MCF 10A (cell line): ENCODE results near the gene RPH3AL. TPM values are rescaled to one million over a fixed set of nuclear protein-coding genes. Genes with fewer than 3 reads are reported as not detected.
"Not testable (repeated sequence)": the region's sequence is repeated elsewhere in the genome, so short reads cannot be mapped to it uniquely, and the experiment has no call there.

Experiments
- BruUV-seq: library from RNA; stranded (reverse); fragments of 400-500 nt; replicated peaks from 2 replicates; lab custom pipeline; 2021; lab: Mats Ljungman, UMichigan
- CTCF ChIA-PET: fragments of 300-600 bp; sonication (Branson Sonifier 250); formaldehyde crosslinking; extraction: SDS; loops from one replicate; lab custom pipeline; 2021; ENCODE audit warnings: antibody characterized with exemption, inconsistent platforms; lab: Yijun Ruan, JAX
- POLR2A ChIA-PET: fragments of 300-600, 350-650 bp; sonication (Branson Sonifier 250); formaldehyde crosslinking; extraction: SDS; loops from one replicate; lab custom pipeline; 2020; ENCODE audit warnings: antibody characterized with exemption, inconsistent platforms; lab: Yijun Ruan, JAX
- DNase-seq: peaks from one replicate; pipeline ENCODE4 v3.0.0-alpha.2; 2018; ENCODE audit not compliant: unreplicated experiment
- H3K27ac Mint-ChIP-seq: one replicate; pipeline ENCODE4 v1.8.0; 2022; ENCODE audit warnings: mild to moderate bottlenecking, low read depth, mixed read lengths; ENCODE audit not compliant: unreplicated experiment
- H3K27me3 Mint-ChIP-seq: one replicate; pipeline ENCODE4 v1.8.0; 2022; ENCODE audit warnings: mixed read lengths; ENCODE audit not compliant: insufficient read depth, unreplicated experiment
- H3K36me3 Mint-ChIP-seq: one replicate; pipeline ENCODE4 v1.8.0; 2022; ENCODE audit warnings: mild to moderate bottlenecking, moderate library complexity, mixed read lengths; ENCODE audit not compliant: insufficient read depth, unreplicated experiment
- H3K4me1 Mint-ChIP-seq: one replicate; pipeline ENCODE4 v1.8.0; 2022; ENCODE audit warnings: mixed read lengths; ENCODE audit not compliant: insufficient read depth, unreplicated experiment
- H3K4me3 Mint-ChIP-seq: one replicate; pipeline ENCODE4 v1.8.0; 2022; ENCODE audit warnings: mild to moderate bottlenecking, moderate library complexity, mixed read lengths; ENCODE audit not compliant: unreplicated experiment
- H3K9me3 Mint-ChIP-seq: one replicate; pipeline ENCODE4 v1.8.0; 2022; ENCODE audit warnings: mixed read lengths; ENCODE audit not compliant: unreplicated experiment
- CTCF ChIP-seq: fragments of 200-600 bp; IDR thresholded peaks from one replicate; pipeline ENCODE4 v1.8.0; 2022; ENCODE audit warnings: antibody characterized with exemption, mild to moderate bottlenecking; ENCODE audit not compliant: unreplicated experiment
- intact Hi-C: fragments of 100-400 bp; cut with micrococcal nuclease; formaldehyde crosslinking; loops from 2 replicates; pipeline ENCODE4 v1.14.1; 2022
- total RNA-seq: library from RNA; stranded (reverse); gene quantifications from 2 replicates; pipeline ENCODE4 v1.2.3, GENCODE V29; 2022

Gene RPH3AL
- total RNA-seq, 1 experiment from 2014 or later: 0.89 TPM

GRCh38 chr17:278676-279059 is 73.9 kb downstream of the RPH3AL start:
- ChIA-PET CTCF (no interaction called here), POLR2A (no interaction called here)
- BruUV-seq: no TSS peak
- TF ChIP-seq CTCF: no peak
- intact Hi-C loops: no loop called here
- Mint-ChIP-seq H3K9me3 (no peaks in the 10 kb centered on the region), H3K4me3 (no peak overlapping the region), H3K27me3 (peaks cover 27% of the 10 kb centered on the region), H3K27ac (no peak overlapping the region), H3K4me1 (no peaks in the 10 kb centered on the region), H3K36me3 (no peaks in the 10 kb centered on the region)
- no peak for DNase-seq

- H3K27ac Mint-ChIP-seq: no peak overlapping the region
- POLR2A ChIA-PET: interaction anchor here (0.6 kb wide), 1 partner anchor 366 kb away, joined by 3 read pairs; no protein-coding TSS in a partner anchor
- no peaks in the 10 kb centered on the region for H3K4me1 Mint-ChIP-seq
- no peak for TF ChIP-seq CTCF
- H3K27me3 Mint-ChIP-seq: peaks cover 27% of the 10 kb centered on the region
- no peaks in the 10 kb centered on the region for H3K9me3 Mint-ChIP-seq
- no peak for DNase-seq
- BruUV-seq: no TSS peak
- no peaks in the 10 kb centered on the region for H3K36me3 Mint-ChIP-seq
- no peak overlapping the region for H3K4me3 Mint-ChIP-seq
- CTCF ChIA-PET: no interaction called here
- intact Hi-C loops: no loop called here
These were observed 74.4 kb downstream of the RPH3AL start for GRCh38 chr17:278055-278675.

- Mint-ChIP-seq H3K27ac (no peak overlapping the region), H3K4me1 (no peaks in the 10 kb centered on the region), H3K27me3 (peaks cover 9% of the 10 kb centered on the region), H3K4me3 (no peak overlapping the region), H3K9me3 (no peaks in the 10 kb centered on the region), H3K36me3 (no peaks in the 10 kb centered on the region)
- intact Hi-C loops: no loop called here
- TF ChIP-seq CTCF: no peak
- POLR2A ChIA-PET: interaction anchor here (0.6 kb wide), 1 partner anchor 25 kb away, joined by 3 read pairs; no protein-coding TSS in a partner anchor
- BruUV-seq: no TSS peak
- CTCF ChIA-PET: interaction anchor here (0.7 kb wide), 1 partner anchor 113 kb away, joined by 3 read pairs; no protein-coding TSS in a partner anchor
- no peak for DNase-seq
These were observed 77.7 kb downstream of the RPH3AL start for GRCh38 chr17:274902-275301.

GRCh38 chr17:273981-274832 is 78.4 kb downstream of the RPH3AL start:
- Mint-ChIP-seq H3K27ac (no peak overlapping the region), H3K36me3 (no peaks in the 10 kb centered on the region), H3K4me3 (no peak overlapping the region), H3K4me1 (no peaks in the 10 kb centered on the region), H3K27me3 (peaks cover 2% of the 10 kb centered on the region), H3K9me3 (no peaks in the 10 kb centered on the region)
- POLR2A ChIA-PET: no interaction called here
- no peak for DNase-seq
- intact Hi-C loops: no loop called here
- CTCF ChIA-PET: no interaction called here
- TF ChIP-seq CTCF: no peak
- BruUV-seq: no TSS peak

DNA sequence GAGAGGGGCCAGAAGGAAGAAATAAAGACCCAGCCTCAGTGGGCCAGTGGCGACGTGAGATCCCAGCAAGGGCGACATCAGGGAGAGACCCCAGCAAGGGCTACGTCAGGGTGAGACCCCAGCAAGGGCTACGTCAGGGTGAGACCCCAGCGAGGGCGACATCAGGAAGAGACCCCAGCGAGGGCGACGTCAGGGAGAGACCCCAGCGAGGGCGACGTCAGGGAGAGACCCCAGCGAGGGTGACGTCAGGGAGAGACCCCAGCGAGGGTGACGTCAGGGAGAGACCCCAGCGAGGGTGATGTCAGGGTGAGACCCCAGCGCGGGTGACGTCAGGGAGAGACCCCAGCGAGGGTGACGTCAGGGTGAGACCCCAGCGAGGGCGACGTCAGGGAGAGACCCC is 79.8 kb downstream of the RPH3AL start:
- H3K27me3 Mint-ChIP-seq, POLR2A ChIA-PET, H3K36me3 Mint-ChIP-seq, BruUV-seq, H3K4me1 Mint-ChIP-seq, H3K9me3 Mint-ChIP-seq, CTCF ChIA-PET, DNase-seq, intact Hi-C loops, H3K4me3 Mint-ChIP-seq, H3K27ac Mint-ChIP-seq: not testable (repeated sequence)

GRCh38 chr17:271928-272623 is 80.5 kb downstream of the RPH3AL start:
- H3K27ac Mint-ChIP-seq, CTCF ChIA-PET, intact Hi-C loops, POLR2A ChIA-PET, H3K9me3 Mint-ChIP-seq, BruUV-seq, H3K36me3 Mint-ChIP-seq, H3K4me3 Mint-ChIP-seq, H3K4me1 Mint-ChIP-seq, DNase-seq: not testable (repeated sequence)
- H3K27me3 Mint-ChIP-seq: peaks cover 15% of the 10 kb centered on the region
